ENCODE results near the gene RALGDS.

GRCh38 chr9:133168432-133168831 is 47.4 kb upstream of the RALGDS start:
- TF ChIP-seq TARDBP (IDR thresholded peaks at IDR 0.05) = no peak
- TF ChIP-seq BHLHE40 (IDR thresholded peaks at IDR 0.05; ENCODE audit: borderline replicate concordance) = no peak
- TF ChIP-seq SUZ12 (IDR thresholded peaks at IDR 0.05) = no peak
- no peak for TF ChIP-seq SP1 (IDR thresholded peaks at IDR 0.05)
- no peak for TF ChIP-seq FOXK2 (IDR thresholded peaks at IDR 0.05)
- no peak for TF ChIP-seq FOXM1 (IDR thresholded peaks at IDR 0.05; ENCODE audit: borderline replicate concordance)
- no peak for TF ChIP-seq ARNT (IDR thresholded peaks at IDR 0.05)
- TF ChIP-seq ELF4 (IDR thresholded peaks at IDR 0.05) = no peak
- no peak for TF ChIP-seq NFRKB (IDR thresholded peaks at IDR 0.05)
- TF ChIP-seq ZNF384 (IDR thresholded peaks at IDR 0.05) = no peak
- TF ChIP-seq, protein P1, sequence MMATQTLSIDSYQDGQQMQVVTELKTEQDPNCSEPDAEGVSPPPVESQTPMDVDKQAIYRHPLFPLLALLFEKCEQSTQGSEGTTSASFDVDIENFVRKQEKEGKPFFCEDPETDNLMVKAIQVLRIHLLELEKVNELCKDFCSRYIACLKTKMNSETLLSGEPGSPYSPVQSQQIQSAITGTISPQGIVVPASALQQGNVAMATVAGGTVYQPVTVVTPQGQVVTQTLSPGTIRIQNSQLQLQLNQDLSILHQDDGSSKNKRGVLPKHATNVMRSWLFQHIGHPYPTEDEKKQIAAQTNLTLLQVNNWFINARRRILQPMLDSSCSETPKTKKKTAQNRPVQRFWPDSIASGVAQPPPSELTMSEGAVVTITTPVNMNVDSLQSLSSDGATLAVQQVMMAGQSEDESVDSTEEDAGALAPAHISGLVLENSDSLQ (IDR thresholded peaks at IDR 0.05) = no peak
- no peak for TF ChIP-seq LEF1 (IDR thresholded peaks at IDR 0.05; ENCODE audit: borderline replicate concordance)
- no peak for TF ChIP-seq HDGF (IDR thresholded peaks at IDR 0.05; ENCODE audit: borderline replicate concordance)
- no peak for TF ChIP-seq FOXA1 (IDR thresholded peaks at IDR 0.05)

Measured in HEK293T (cell line).